Measurements from ENCODE around the gene CMC2.

Gene CMC2

DNA sequence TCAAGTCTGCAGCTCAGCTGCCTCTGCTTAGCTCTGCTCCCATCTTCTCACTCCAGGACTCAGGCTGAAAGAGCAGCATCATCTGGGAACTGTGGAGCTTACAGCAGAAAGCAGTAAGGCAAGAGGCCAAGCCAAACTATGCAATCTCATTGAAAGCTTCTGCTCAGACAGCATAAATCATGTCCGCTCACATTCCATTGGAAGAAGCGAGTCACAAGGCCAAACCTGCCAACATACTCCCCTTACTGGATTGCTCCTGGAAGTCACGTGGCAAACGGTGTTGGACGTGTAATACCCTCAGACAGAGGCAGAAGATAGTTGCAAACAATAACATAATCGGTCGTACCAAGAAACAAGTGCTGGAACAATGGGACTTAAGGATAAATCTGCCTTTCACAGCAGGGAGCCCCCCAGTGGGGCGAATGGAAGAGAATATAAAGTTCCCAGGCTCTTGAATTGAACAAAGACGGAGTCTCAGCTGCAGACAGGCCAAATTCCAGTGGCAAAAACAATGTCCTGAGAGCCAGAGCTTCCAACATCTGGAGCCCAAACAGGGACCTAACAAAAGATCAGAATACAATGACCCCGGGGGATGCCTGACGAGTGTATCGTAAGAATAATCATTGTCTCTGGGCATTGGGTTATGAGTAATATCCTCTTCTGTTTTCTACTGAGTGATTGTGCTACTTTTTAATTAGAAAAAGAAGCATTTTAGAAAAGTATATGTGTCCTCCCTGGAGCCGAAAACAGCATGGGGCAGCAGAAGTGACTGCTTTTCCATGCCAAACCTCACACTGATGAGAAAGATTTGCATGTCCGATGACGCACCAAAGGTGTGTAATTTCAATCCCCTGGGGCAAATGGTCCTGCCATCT lies 68.4 kb downstream of the CMC2 start:
- in situ Hi-C loops (cut with HindIII; ENCODE audit: low sequenced_read_pairs) = no loop called here

DNA sequence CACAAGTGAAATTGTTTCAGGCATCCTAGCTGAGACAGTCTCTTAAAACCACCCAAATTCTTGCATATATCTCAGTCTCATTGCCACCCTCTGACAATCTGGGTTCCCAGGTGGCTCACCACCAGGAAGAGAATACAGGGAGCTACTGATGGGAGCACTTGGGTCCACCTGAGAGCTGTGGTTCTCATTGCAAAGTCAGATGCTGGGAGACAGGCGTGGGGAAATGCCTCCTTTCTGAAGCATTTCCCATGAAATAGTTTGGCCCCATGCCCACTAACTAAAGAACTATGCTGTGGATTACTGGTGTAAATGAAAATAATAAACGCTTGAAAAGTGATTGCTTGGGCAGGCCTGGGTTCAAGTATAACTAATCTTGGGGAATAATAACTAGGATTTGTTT lies 70.3 kb downstream of the CMC2 start:
- in situ Hi-C loops (cut with HindIII; ENCODE audit: low sequenced_read_pairs) = no loop called here

DNA sequence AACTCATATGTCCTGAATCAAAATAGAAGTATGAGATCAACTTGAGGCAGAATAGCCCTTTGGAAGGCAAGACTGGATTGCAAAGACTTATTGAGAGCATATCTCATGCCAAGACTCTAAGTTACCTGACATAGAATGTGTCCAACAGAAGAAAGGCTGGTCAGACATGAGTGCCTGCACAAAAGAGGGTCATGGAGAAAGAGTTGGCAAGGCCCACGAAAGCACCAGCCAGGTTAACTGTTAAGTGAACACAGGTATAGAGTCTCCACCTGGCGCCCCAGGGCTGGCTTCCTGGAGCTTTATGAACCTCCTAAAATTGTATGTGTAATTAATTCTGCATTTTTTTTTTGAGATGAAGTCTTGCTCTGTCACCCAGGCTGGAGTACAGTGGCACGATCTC lies 71.0 kb downstream of the CMC2 start:
- in situ Hi-C loops (cut with HindIII; ENCODE audit: low sequenced_read_pairs) = no loop called here

DNA sequence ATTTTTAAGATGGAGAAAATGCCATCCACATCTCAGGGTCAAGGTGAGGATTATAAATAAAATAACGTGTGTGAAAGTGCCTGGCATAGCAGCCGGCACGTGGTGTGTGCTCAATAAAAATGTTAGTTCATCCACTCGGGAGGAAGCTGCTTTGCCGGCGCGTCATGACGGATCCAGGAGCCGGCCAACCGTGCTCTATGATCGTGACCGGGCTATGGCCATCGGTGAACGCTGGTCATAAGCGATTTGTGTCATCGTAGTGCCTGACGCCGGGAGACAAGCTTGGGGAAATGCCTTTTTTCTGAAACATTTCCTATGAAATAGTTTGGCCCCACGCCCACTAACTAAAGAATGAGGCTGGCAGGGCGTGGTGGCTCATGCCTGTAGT lies 74.0 kb downstream of the CMC2 start:
- in situ Hi-C loops (cut with HindIII; ENCODE audit: low sequenced_read_pairs) = loop anchor here (5.0 kb wide), 1 partner anchor 40 kb away; no protein-coding TSS in a partner anchor

DNA sequence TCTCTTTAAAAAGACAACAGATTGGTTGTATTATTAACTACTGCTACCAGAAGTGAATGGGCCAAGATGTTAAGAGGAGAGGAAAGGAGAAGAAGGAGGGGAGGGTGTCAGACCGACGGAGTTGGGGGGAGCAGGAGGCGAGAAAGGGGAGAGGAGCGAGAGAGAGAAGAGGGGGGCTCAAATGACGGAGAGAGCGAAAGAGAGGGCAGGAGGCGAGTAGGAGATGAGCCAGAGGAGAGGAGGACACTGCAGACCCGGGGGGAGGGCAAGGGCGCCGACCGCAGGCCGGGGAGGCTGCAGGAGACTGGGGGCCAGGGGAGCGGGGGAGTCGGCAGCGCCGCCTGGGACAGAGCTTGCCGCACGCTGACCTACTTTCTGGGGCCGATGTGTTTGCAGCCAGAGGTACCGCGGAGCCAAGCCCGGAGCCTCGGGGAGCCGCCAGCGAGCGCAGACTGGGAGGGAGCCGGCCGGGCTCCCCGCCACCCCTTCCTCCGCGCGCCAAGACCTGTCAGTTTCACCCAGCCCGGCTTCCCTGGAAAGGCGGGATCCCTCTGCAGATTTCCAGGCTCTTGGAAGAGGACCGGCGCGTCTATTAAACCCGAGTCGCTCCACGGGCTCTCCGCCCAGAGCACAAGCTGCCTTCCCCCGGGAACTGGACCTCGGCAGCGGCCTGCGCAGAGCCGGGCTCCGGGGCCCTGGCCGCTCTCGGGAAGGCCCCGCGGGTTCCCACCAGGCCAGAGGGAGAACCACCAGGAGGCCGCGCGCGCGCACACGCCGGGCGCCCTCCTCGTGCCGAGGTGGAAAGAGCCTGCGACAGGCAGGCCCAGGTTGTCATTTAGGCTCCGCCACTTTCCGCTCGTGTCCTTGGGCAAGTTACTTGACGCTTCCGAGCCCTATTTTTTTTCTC lies 74.6 kb downstream of the CMC2 start:
- in situ Hi-C loops (cut with HindIII; ENCODE audit: low sequenced_read_pairs) = loop anchor here (5.0 kb wide), 1 partner anchor 40 kb away; no protein-coding TSS in a partner anchor

DNA sequence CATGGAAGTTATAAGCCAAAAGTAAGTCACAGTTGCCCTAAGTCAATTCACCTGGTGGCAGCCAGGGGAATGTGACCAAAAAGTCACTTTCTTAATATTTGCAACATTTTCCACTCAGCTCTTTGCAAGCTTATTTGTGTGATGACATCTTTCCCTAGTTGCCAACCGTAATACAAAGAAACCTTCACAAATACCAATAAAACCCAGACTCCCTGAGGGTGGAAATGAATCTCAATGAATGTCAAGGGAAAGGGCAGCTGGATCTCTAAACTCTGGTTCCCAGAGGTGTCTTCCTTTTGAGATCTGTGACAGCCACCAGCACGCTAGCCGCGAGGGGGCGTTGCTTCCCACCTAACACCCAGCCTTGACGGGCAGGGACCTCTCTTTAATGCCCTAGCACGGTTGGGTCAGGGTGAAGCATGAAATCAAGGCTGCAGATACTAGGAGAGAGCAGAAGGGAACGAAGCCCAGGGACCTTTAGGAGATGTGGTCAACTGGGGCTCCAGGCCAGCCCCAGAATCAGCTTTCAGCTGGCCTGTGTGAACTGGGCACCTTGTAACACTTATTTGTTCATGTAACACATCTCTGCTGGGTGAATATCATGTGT lies 82.2 kb downstream of the CMC2 start:
- in situ Hi-C loops (cut with HindIII; ENCODE audit: low sequenced_read_pairs) = loop anchor here (5.0 kb wide), 1 partner anchor 58 kb away; no protein-coding TSS in a partner anchor

DNA sequence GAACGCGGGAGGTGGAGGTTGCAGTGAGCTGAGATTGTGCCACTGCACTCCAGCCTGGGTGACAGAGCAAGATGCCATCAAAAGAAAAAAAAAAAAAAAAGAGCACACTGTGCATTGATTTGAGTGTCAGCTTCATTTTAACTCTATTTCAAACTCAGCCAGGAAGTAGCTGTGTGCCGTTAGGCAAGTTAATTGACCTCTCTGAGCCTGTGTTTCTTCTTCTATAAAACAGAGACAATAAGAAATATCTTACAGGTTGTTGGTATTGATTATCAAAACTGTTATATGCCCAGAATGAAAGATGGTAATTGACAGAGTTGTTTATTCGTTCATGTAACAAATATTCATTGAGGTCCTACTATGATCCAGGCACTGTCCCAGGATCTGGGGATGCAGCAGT lies 83.3 kb downstream of the CMC2 start:
- in situ Hi-C loops (cut with HindIII; ENCODE audit: low sequenced_read_pairs) = loop anchor here (5.0 kb wide), 1 partner anchor 59 kb away; no protein-coding TSS in a partner anchor

Data from endothelial cell of hepatic sinusoid (primary cell).